GM18505 (cell line): ENCODE results near the gene GOLGA7B.

Experiments
- ATAC-seq: cut with Tn5 transposase; IDR thresholded peaks from one replicate; pipeline ENCODE4 v1.9.1; 2021; ENCODE audit not compliant: unreplicated experiment
- POLR2A ChIP-seq: IDR thresholded peaks from 4 replicates; pipeline ENCODE4 v1.6.1; 2011; ENCODE audit warnings: borderline replicate concordance; ENCODE audit not compliant: insufficient read depth, insufficient read length; ENCODE audit errors: extremely low read depth

Gene GOLGA7B

GRCh38 chr10:97905276-97905675 lies 55.6 kb downstream of the GOLGA7B start:
- ATAC-seq: no peak
- no peak for TF ChIP-seq POLR2A

GRCh38 chr10:97907211-97907610 lies 57.6 kb downstream of the GOLGA7B start:
- ATAC-seq: no peak
- no peak for TF ChIP-seq POLR2A

GRCh38 chr10:97907830-97908229 lies 58.2 kb downstream of the GOLGA7B start:
- no peak for TF ChIP-seq POLR2A
- no peak for ATAC-seq

GRCh38 chr10:97910661-97911060 lies 61.0 kb downstream of the GOLGA7B start:
- TF ChIP-seq POLR2A: no peak
- ATAC-seq: no peak

GRCh38 chr10:97911217-97911616 lies 61.6 kb downstream of the GOLGA7B start:
- no peak for TF ChIP-seq POLR2A

GRCh38 chr10:97913193-97913592 lies 63.5 kb downstream of the GOLGA7B start:
- TF ChIP-seq POLR2A: no peak
- ATAC-seq: no peak

More at GRCh38 chr10:97911217-97911616, 61.6 kb downstream of the GOLGA7B start:
- no peak for ATAC-seq

GRCh38 chr10:97913614-97914013 lies 64.0 kb downstream of the GOLGA7B start:
- TF ChIP-seq POLR2A: no peak
- no peak for ATAC-seq

GRCh38 chr10:97914171-97914836 lies 64.7 kb downstream of the GOLGA7B start:
- ATAC-seq: no peak
- TF ChIP-seq POLR2A: no peak

- ATAC-seq: no peak
- TF ChIP-seq POLR2A: no peak
Measured at GRCh38 chr10:97914837-97915211, 65.2 kb downstream of the GOLGA7B start.

- ATAC-seq: no peak
- TF ChIP-seq POLR2A: no peak
Measured at GRCh38 chr10:97915346-97916131, 65.9 kb downstream of the GOLGA7B start.

GRCh38 chr10:97916586-97916985 lies 66.9 kb downstream of the GOLGA7B start:
- no peak for ATAC-seq
- TF ChIP-seq POLR2A: no peak

GRCh38 chr10:97919012-97919411 lies 69.4 kb downstream of the GOLGA7B start:
- ATAC-seq: no peak

GRCh38 chr10:97920865-97921264 lies 71.2 kb downstream of the GOLGA7B start:
- no peak for TF ChIP-seq POLR2A
- ATAC-seq: no peak

More at GRCh38 chr10:97919012-97919411, 69.4 kb downstream of the GOLGA7B start:
- TF ChIP-seq POLR2A: no peak
